WTC11 (cell line): Measurements from ENCODE around the gene ALG2. TPM values are rescaled to one million over a fixed set of nuclear protein-coding genes. Genes with fewer than 3 reads are reported as not detected.

Source experiments
- ATAC-seq: fragments of 200-7000 bp; cut with Tn5 transposase; 2 replicates; pipeline ENCODE4 v1.10.0; 2021; ENCODE audit warnings: mild to moderate bottlenecking, moderate library complexity
- CTCF ChIA-PET: fragments of 300-600 bp; sonication (Branson Sonifier 250); formaldehyde crosslinking; loops from one replicate; lab custom pipeline; 2021; ENCODE audit warnings: antibody characterized with exemption; lab: Charles Lee
- POLR2A ChIA-PET: fragments of 350-600 bp; sonication (Branson Sonifier 250); formaldehyde crosslinking; loops from one replicate; lab custom pipeline; 2021; ENCODE audit warnings: antibody characterized with exemption; lab: Charles Lee
- DNase-seq: peaks from one replicate; pipeline ENCODE4 v3.0.0; 2021; ENCODE audit warnings: low spot score
- H3K27ac Mint-ChIP-seq: 2 replicates; pipeline ENCODE4 v1.8.0; 2021; ENCODE audit warnings: mixed read lengths
- H3K27me3 Mint-ChIP-seq: 2 replicates; pipeline ENCODE4 v1.8.0; 2021; ENCODE audit warnings: low read depth, mild to moderate bottlenecking, moderate library complexity, mixed read lengths
- H3K36me3 Mint-ChIP-seq: 2 replicates; pipeline ENCODE4 v1.8.0; 2021; ENCODE audit warnings: mixed read lengths
- H3K4me1 Mint-ChIP-seq: 2 replicates; pipeline ENCODE4 v1.8.0; 2022; ENCODE audit warnings: mixed read lengths
- H3K4me3 Mint-ChIP-seq: 2 replicates; pipeline ENCODE4 v1.8.0; 2021; ENCODE audit warnings: mild to moderate bottlenecking, moderate library complexity, mixed read lengths
- H3K9me3 Mint-ChIP-seq: 2 replicates; pipeline ENCODE4 v1.8.0; 2021; ENCODE audit warnings: mixed read lengths
- ATF1 ChIP-seq: sonication (generic); formaldehyde crosslinking; IDR thresholded peaks from 2 replicates; pipeline ENCODE4 v1.8.1; 2023; ENCODE audit warnings: mild to moderate bottlenecking, moderate library complexity, missing genetic modification reagents
- ATF3 ChIP-seq: sonication (generic); formaldehyde crosslinking; conservative IDR thresholded peaks from 2 replicates; pipeline ENCODE4 v1.8.1; 2022; ENCODE audit warnings: mild to moderate bottlenecking, missing genetic modification reagents
- ELF4 ChIP-seq: sonication (generic); formaldehyde crosslinking; IDR thresholded peaks from 2 replicates; pipeline ENCODE4 v1.8.1; 2022; ENCODE audit warnings: low read depth, mild to moderate bottlenecking, moderate library complexity, missing genetic modification reagents
- FOXP1 ChIP-seq: sonication (generic); formaldehyde crosslinking; IDR thresholded peaks from 2 replicates; pipeline ENCODE4 v1.8.0; 2022; ENCODE audit warnings: missing genetic modification reagents, mild to moderate bottlenecking, moderate library complexity, borderline replicate concordance
- FOXP4 ChIP-seq: sonication (generic); formaldehyde crosslinking; IDR thresholded peaks from 2 replicates; pipeline ENCODE4 v1.8.0; 2022; ENCODE audit warnings: mild to moderate bottlenecking, missing genetic modification reagents
- GTF2I ChIP-seq: fragments of 250-450 bp; sonication (Bioruptor Pico); conservative IDR thresholded peaks from 2 replicates; pipeline ENCODE4 v1.4.0; 2021; ENCODE audit warnings: mild to moderate bottlenecking
- HMGA2 ChIP-seq: fragments of 250-450 bp; sonication (Bioruptor Pico); IDR thresholded peaks from 2 replicates; pipeline ENCODE4 v1.4.0; 2021; ENCODE audit warnings: mild to moderate bottlenecking, moderate library complexity
- HMGXB4 ChIP-seq: sonication (generic); formaldehyde crosslinking; IDR thresholded peaks from 2 replicates; pipeline ENCODE4 v1.8.1; 2023; ENCODE audit warnings: mild to moderate bottlenecking, moderate library complexity, missing genetic modification reagents
- JAZF1 ChIP-seq: fragments of 250-450 bp; sonication (Bioruptor Pico); IDR thresholded peaks from 2 replicates; pipeline ENCODE4 v1.9.0; 2021; ENCODE audit warnings: moderate library complexity, mild to moderate bottlenecking, inconsistent platforms
- NFATC4 ChIP-seq: fragments of 250-450 bp; sonication (Bioruptor Pico); IDR thresholded peaks from 2 replicates; pipeline ENCODE4 v1.9.0; 2021; ENCODE audit warnings: mild to moderate bottlenecking
- NR1H2 ChIP-seq: sonication (generic); formaldehyde crosslinking; IDR thresholded peaks from 2 replicates; pipeline ENCODE4 v1.9.0; 2021; ENCODE audit warnings: mild to moderate bottlenecking, moderate library complexity, missing genetic modification reagents
- SMAD4 ChIP-seq: sonication (generic); formaldehyde crosslinking; IDR thresholded peaks from 2 replicates; pipeline ENCODE4 v1.8.0; 2022; ENCODE audit warnings: mild to moderate bottlenecking, missing genetic modification reagents
- SOX15 ChIP-seq: fragments of 250-450 bp; sonication (Bioruptor Pico); IDR thresholded peaks from 2 replicates; pipeline ENCODE4 v1.9.0; 2021; ENCODE audit warnings: mild to moderate bottlenecking
- STAT6 ChIP-seq: sonication (generic); formaldehyde crosslinking; conservative IDR thresholded peaks from 2 replicates; pipeline ENCODE4 v1.8.1; 2023; ENCODE audit warnings: mild to moderate bottlenecking, low read depth, missing genetic modification reagents, moderate library complexity
- TEAD1 ChIP-seq: sonication (generic); formaldehyde crosslinking; IDR thresholded peaks from 2 replicates; pipeline ENCODE4 v1.8.0; 2022; ENCODE audit warnings: mild to moderate bottlenecking, missing genetic modification reagents
- TP53 ChIP-seq: sonication (generic); formaldehyde crosslinking; IDR thresholded peaks from 2 replicates; pipeline ENCODE4 v1.8.1; 2023; ENCODE audit warnings: mild to moderate bottlenecking, missing genetic modification reagents
- ZBTB21 ChIP-seq: sonication (generic); formaldehyde crosslinking; IDR thresholded peaks from 2 replicates; pipeline ENCODE4 v1.8.1; 2023; ENCODE audit warnings: mild to moderate bottlenecking, missing genetic modification reagents, borderline replicate concordance
- ZNF317 ChIP-seq: sonication (generic); formaldehyde crosslinking; IDR thresholded peaks from 2 replicates; pipeline ENCODE4 v1.8.1; 2023; ENCODE audit warnings: low read depth, mild to moderate bottlenecking, moderate library complexity, missing genetic modification reagents, borderline replicate concordance
- ZNF416 ChIP-seq: fragments of 250-450 bp; sonication (Bioruptor Pico); IDR thresholded peaks from 2 replicates; pipeline ENCODE4 v1.9.0; 2021; ENCODE audit warnings: mild to moderate bottlenecking, inconsistent platforms
- total RNA-seq: library from RNA; stranded (reverse); gene quantifications from 3 replicates; pipeline ENCODE4 v1.2.3, GENCODE V29; 2021
- TF ChIP-seq, protein P1 (sequence below): sonication (generic); formaldehyde crosslinking; IDR thresholded peaks from 2 replicates; pipeline ENCODE4 v1.8.1; 2023; ENCODE audit warnings: mild to moderate bottlenecking, missing genetic modification reagents, borderline replicate concordance
- TF ChIP-seq, protein P2 (sequence below): sonication (generic); formaldehyde crosslinking; IDR thresholded peaks from 2 replicates; pipeline ENCODE4 v1.8.1; 2023; ENCODE audit warnings: mild to moderate bottlenecking, missing genetic modification reagents, moderate library complexity

Gene ALG2
- total RNA-seq, 1 experiment from 2014 or later = 25.2 TPM

- Mint-ChIP-seq H3K4me1 (peaks cover 16% of the 10 kb centered on the region), H3K9me3 (no peaks in the 10 kb centered on the region), H3K36me3 (no peaks in the 10 kb centered on the region), H3K27me3 (no peaks in the 10 kb centered on the region), H3K4me3 (no peak overlapping the region), H3K27ac (no peak overlapping the region)
- ATAC-seq (no peak), DNase-seq (no peak)
- ChIA-PET POLR2A (no interaction called here), CTCF (interaction anchor here (0.9 to 2.1 kb wide), 3 partner anchors 26 to 318 kb away, joined by 3 to 18 read pairs (median 4); no protein-coding TSS in a partner anchor)
- no peak for TF ChIP-seq ZBTB21 (CRISPR knock-in tag)
- no peak for TF ChIP-seq HMGA2
- TF ChIP-seq NFATC4 = no peak
- no peak for TF ChIP-seq GTF2I
- TF ChIP-seq TEAD1 (CRISPR knock-in tag) = no peak
- no peak for TF ChIP-seq HMGXB4 (CRISPR knock-in tag)
- no peak for TF ChIP-seq FOXP1 (CRISPR knock-in tag)
- no peak for TF ChIP-seq ELF4 (CRISPR knock-in tag)
- no peak for TF ChIP-seq ATF1 (CRISPR knock-in tag)
- TF ChIP-seq, protein P1, sequence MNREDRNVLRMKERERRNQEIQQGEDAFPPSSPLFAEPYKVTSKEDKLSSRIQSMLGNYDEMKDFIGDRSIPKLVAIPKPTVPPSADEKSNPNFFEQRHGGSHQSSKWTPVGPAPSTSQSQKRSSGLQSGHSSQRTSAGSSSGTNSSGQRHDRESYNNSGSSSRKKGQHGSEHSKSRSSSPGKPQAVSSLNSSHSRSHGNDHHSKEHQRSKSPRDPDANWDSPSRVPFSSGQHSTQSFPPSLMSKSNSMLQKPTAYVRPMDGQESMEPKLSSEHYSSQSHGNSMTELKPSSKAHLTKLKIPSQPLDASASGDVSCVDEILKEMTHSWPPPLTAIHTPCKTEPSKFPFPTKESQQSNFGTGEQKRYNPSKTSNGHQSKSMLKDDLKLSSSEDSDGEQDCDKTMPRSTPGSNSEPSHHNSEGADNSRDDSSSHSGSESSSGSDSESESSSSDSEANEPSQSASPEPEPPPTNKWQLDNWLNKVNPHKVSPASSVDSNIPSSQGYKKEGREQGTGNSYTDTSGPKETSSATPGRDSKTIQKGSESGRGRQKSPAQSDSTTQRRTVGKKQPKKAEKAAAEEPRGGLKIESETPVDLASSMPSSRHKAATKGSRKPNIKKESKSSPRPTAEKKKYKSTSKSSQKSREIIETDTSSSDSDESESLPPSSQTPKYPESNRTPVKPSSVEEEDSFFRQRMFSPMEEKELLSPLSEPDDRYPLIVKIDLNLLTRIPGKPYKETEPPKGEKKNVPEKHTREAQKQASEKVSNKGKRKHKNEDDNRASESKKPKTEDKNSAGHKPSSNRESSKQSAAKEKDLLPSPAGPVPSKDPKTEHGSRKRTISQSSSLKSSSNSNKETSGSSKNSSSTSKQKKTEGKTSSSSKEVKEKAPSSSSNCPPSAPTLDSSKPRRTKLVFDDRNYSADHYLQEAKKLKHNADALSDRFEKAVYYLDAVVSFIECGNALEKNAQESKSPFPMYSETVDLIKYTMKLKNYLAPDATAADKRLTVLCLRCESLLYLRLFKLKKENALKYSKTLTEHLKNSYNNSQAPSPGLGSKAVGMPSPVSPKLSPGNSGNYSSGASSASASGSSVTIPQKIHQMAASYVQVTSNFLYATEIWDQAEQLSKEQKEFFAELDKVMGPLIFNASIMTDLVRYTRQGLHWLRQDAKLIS (CRISPR knock-in tag) = no peak
- no peak for TF ChIP-seq STAT6
- TF ChIP-seq, protein P2, sequence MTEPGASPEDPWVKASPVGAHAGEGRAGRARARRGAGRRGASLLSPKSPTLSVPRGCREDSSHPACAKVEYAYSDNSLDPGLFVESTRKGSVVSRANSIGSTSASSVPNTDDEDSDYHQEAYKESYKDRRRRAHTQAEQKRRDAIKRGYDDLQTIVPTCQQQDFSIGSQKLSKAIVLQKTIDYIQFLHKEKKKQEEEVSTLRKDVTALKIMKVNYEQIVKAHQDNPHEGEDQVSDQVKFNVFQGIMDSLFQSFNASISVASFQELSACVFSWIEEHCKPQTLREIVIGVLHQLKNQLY (CRISPR knock-in tag) = no peak
- no peak for TF ChIP-seq NR1H2 (CRISPR knock-in tag)
- TF ChIP-seq SOX15 (CRISPR knock-in tag) = no peak
- TF ChIP-seq SMAD4 = no peak
- TF ChIP-seq JAZF1 (CRISPR knock-in tag) = no peak
- TF ChIP-seq, all 79 proteins: peak for 0
Observed at GRCh38 chr9:99257723-99258389, 36.1 kb upstream of the ALG2 start.

GRCh38 chr9:99255651-99256050 is 33.9 kb upstream of the ALG2 start:
- no peaks in the 10 kb centered on the region for H3K9me3 Mint-ChIP-seq
- no peaks in the 10 kb centered on the region for H3K27me3 Mint-ChIP-seq
- ATAC-seq (no peak), DNase-seq (no peak)
- H3K4me1 Mint-ChIP-seq = peaks cover 16% of the 10 kb centered on the region
- no peaks in the 10 kb centered on the region for H3K36me3 Mint-ChIP-seq
- TF ChIP-seq ZNF416 (CRISPR knock-in tag) = no peak
- no peak for TF ChIP-seq HMGA2
- TF ChIP-seq ZNF317 (CRISPR knock-in tag) = no peak
- no peak for TF ChIP-seq FOXP4 (CRISPR knock-in tag)
- TF ChIP-seq ATF3 (CRISPR knock-in tag) = no peak
- no peak for TF ChIP-seq TP53 (CRISPR knock-in tag)
- CTCF ChIA-PET = interaction anchor here (0.9 to 1.6 kb wide), 2 partner anchors 24 to 755 kb away, joined by 3 to 5 read pairs; no protein-coding TSS in a partner anchor
- no peak overlapping the region for H3K4me3 Mint-ChIP-seq
- H3K27ac Mint-ChIP-seq = no peak overlapping the region
- POLR2A ChIA-PET = no interaction called here
